Keratinocyte (primary cell): ENCODE results near the gene PNPLA8. TPM values are rescaled to one million over a fixed set of nuclear protein-coding genes. Genes with fewer than 3 reads are reported as not detected.

ENCODE experiments used
- DNase-seq: peaks from one replicate; pipeline ENCODE4 v3.0.0-alpha.2; 2011; ENCODE audit warnings: low read depth, missing footprints, low spot score
- FAIRE-seq: peaks from 2 replicates; lab custom pipeline; 2011; peaks lifted over from hg19 to GRCh38; lab: Jason Lieb, UNC
- H2AFZ ChIP-seq: 2 replicates; pipeline ENCODE4 v1.6.0; 2012; ENCODE audit warnings: low read length, control low read depth, inconsistent platforms; ENCODE audit not compliant: control insufficient read depth
- H3K27ac ChIP-seq: 2 replicates; pipeline ENCODE4 v1.5.1; 2011; ENCODE audit warnings: low read length; ENCODE audit not compliant: control insufficient read depth, insufficient read depth
- H3K27me3 ChIP-seq: 3 replicates; pipeline ENCODE4 v1.6.0; 2011; ENCODE audit warnings: low read length; ENCODE audit not compliant: control insufficient read depth, insufficient read depth; ENCODE audit errors: extremely low read depth
- H3K36me3 ChIP-seq, 2 experiments: 2 replicates in 1 of 2; 3 replicates in 1 of 2; pipeline ENCODE4 v1.5.1; 2011; ENCODE audit warnings: low read length in 2 of 2, mild to moderate bottlenecking in 1 of 2; ENCODE audit not compliant: control insufficient read depth in 2 of 2, insufficient read depth in 2 of 2; ENCODE audit errors: extremely low read depth in 1 of 2
- H3K4me1 ChIP-seq: 3 replicates; pipeline ENCODE4 v1.5.1; 2011; ENCODE audit warnings: low read length; ENCODE audit not compliant: control insufficient read depth, insufficient read depth; ENCODE audit errors: extremely low read depth
- H3K4me2 ChIP-seq: 3 replicates; pipeline ENCODE4 v1.6.0; 2011; ENCODE audit warnings: low read depth, low read length; ENCODE audit not compliant: control insufficient read depth, insufficient read depth; ENCODE audit errors: extremely low read depth
- H3K4me3 ChIP-seq, 3 experiments: fragments of 200-600 bp in 1 of 3; sonication (generic) in 1 of 3; 2 replicates in 2 of 3; 3 replicates in 1 of 3; pipeline ENCODE4 v1.5.1; 2011 to 2016; ENCODE audit warnings: low read length in 3 of 3, mild to moderate bottlenecking in 3 of 3, control low read depth in 2 of 3, inconsistent platforms in 1 of 3, low read depth in 1 of 3, mixed read lengths in 1 of 3, mixed run types in 1 of 3, moderate library complexity in 1 of 3; ENCODE audit not compliant: control insufficient read depth in 2 of 3, insufficient read depth in 2 of 3; ENCODE audit errors: extremely low read depth in 1 of 3
- H3K79me2 ChIP-seq: 2 replicates; pipeline ENCODE4 v1.6.0; 2012; ENCODE audit warnings: low read length; ENCODE audit not compliant: control insufficient read depth, insufficient read depth
- H3K9ac ChIP-seq: 3 replicates; pipeline ENCODE4 v1.6.0; 2011; ENCODE audit warnings: low read length; ENCODE audit not compliant: control insufficient read depth, insufficient read depth; ENCODE audit errors: extremely low read depth
- H3K9me1 ChIP-seq: 3 replicates; pipeline ENCODE4 v1.6.0; 2011; ENCODE audit warnings: low read length; ENCODE audit not compliant: control insufficient read depth, insufficient read depth; ENCODE audit errors: extremely low read depth
- H3K9me3 ChIP-seq: 2 replicates; pipeline ENCODE4 v1.5.1; 2012; ENCODE audit warnings: low read depth, low read length; ENCODE audit not compliant: control insufficient read depth
- H4K20me1 ChIP-seq: 3 replicates; pipeline ENCODE4 v1.6.0; 2011; ENCODE audit warnings: low read length; ENCODE audit not compliant: control insufficient read depth, insufficient read depth; ENCODE audit errors: extremely low read depth
- EZH2 ChIP-seq: IDR thresholded peaks from one replicate; pipeline ENCODE4 v1.6.1; 2012; ENCODE audit warnings: inconsistent platforms, mild to moderate bottlenecking, low read length, moderate library complexity
- dilution Hi-C: fragments of 300-500 bp; cut with MboI; formaldehyde crosslinking; loops from one replicate; pipeline ENCODE4 v1.7.0; 2020; ENCODE audit warnings: low sequenced_read_pairs; ENCODE audit not compliant: extremely low pct_ligation_motif_present
- polyA plus RNA-seq, 5 experiments: library from polyadenylated mRNA; depleted of rRNA in 3 of 5; stranded (reverse) in 3 of 5; stranded (forward) in 1 of 5; unstranded in 1 of 5; fragments of >200 nt; gene quantifications; 1 replicate in 1 of 5; 2 replicates in 3 of 5; 3 replicates in 1 of 5; pipeline versions ENCODE4 v1.2.1 to v1.2.3, GENCODE V29; 2011 to 2012; ENCODE audit warnings: missing spikeins in 2 of 5, low read depth in 1 of 5, low replicate concordance in 1 of 5
- TF ChIP-seq, protein P1 (sequence below), 3 experiments: IDR thresholded peaks in 1 of 3; conservative IDR thresholded peaks in 1 of 3; optimal IDR thresholded peaks in 1 of 3; 2 replicates in 2 of 3; 3 replicates in 1 of 3; pipeline versions ENCODE3 to v1.5.1; 2011; ENCODE audit warnings: low read length in 3 of 3, mild to moderate bottlenecking in 3 of 3, moderate library complexity in 2 of 3, control low read depth in 1 of 3, inconsistent platforms in 1 of 3; ENCODE audit not compliant: insufficient read depth in 2 of 3; ENCODE audit errors: extremely low read depth in 1 of 3

The PNPLA8 gene
- polyA plus RNA-seq, 1 donor (not counting 4 experiments of a cell fraction or from before 2014, with no cell fraction given) = 23.1 TPM

- no peaks in the 10 kb centered on the region for H3K4me1 ChIP-seq
- H3K4me3 ChIP-seq = no peak overlapping the region
- DNase-seq (no peak), FAIRE-seq (no peak)
- no peaks in the 10 kb centered on the region for H3K9me3 ChIP-seq
- H3K27me3 ChIP-seq = no peaks in the 10 kb centered on the region
- peaks cover 2% of the 10 kb centered on the region for H3K79me2 ChIP-seq
- H3K9ac ChIP-seq = no peak overlapping the region
- no peaks in the 10 kb centered on the region for H3K9me1 ChIP-seq
- dilution Hi-C loops = no loop called here
- no peaks in the 10 kb centered on the region for H3K36me3 ChIP-seq
- TF ChIP-seq EZH2 = no peak
- TF ChIP-seq, protein P1, sequence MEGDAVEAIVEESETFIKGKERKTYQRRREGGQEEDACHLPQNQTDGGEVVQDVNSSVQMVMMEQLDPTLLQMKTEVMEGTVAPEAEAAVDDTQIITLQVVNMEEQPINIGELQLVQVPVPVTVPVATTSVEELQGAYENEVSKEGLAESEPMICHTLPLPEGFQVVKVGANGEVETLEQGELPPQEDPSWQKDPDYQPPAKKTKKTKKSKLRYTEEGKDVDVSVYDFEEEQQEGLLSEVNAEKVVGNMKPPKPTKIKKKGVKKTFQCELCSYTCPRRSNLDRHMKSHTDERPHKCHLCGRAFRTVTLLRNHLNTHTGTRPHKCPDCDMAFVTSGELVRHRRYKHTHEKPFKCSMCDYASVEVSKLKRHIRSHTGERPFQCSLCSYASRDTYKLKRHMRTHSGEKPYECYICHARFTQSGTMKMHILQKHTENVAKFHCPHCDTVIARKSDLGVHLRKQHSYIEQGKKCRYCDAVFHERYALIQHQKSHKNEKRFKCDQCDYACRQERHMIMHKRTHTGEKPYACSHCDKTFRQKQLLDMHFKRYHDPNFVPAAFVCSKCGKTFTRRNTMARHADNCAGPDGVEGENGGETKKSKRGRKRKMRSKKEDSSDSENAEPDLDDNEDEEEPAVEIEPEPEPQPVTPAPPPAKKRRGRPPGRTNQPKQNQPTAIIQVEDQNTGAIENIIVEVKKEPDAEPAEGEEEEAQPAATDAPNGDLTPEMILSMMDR (optimal IDR thresholded peaks at IDR 0.05 in 1 of 3, IDR thresholded peaks at IDR 0.05 in 1 of 3, conservative IDR thresholded peaks at IDR 0.05 in 1 of 3; ENCODE audit: extremely low read depth in 1 of 3, insufficient read depth in 2 of 3, low read length in 3 of 3) = no peak
- H2AFZ ChIP-seq = no peak overlapping the region
- H3K4me2 ChIP-seq = no peak overlapping the region
- H4K20me1 ChIP-seq = no peaks in the 10 kb centered on the region
- H3K27ac ChIP-seq = no peak overlapping the region
Observed at GRCh38 chr7:108559253-108559652, 33.3 kb upstream of the PNPLA8 start.

- Histone ChIP-seq H3K9me3 (no peaks in the 10 kb centered on the region), H3K9ac (no peak overlapping the region), H3K4me3 (no peak overlapping the region), H3K4me2 (no peak overlapping the region), H4K20me1 (no peaks in the 10 kb centered on the region), H3K9me1 (no peaks in the 10 kb centered on the region), H3K79me2 (no peaks in the 10 kb centered on the region), H2AFZ (no peak overlapping the region), H3K36me3 (no peaks in the 10 kb centered on the region), H3K27ac (no peak overlapping the region), H3K4me1 (no peaks in the 10 kb centered on the region), H3K27me3 (no peaks in the 10 kb centered on the region)
- no peak for DNase-seq
- FAIRE-seq = no peak
- TF ChIP-seq, protein P1 (optimal IDR thresholded peaks at IDR 0.05 in 1 of 3, IDR thresholded peaks at IDR 0.05 in 1 of 3, conservative IDR thresholded peaks at IDR 0.05 in 1 of 3; ENCODE audit: extremely low read depth in 1 of 3, insufficient read depth in 2 of 3, low read length in 3 of 3) = no peak
- no peak for TF ChIP-seq EZH2
- dilution Hi-C loops = no loop called here
Observed at GRCh38 chr7:108557617-108558016, 31.7 kb upstream of the PNPLA8 start.
